NOMO-1 treated with DMSO at 0.1 percent for 48 hours (cell line): Measurements from ENCODE around the gene TRABD2A.
A peak's percentile ranks its signal among the peaks of the same experiment; 100 is the strongest.

ENCODE experiments used
- DNase-seq: peaks from one replicate; lab custom pipeline; 2025; ENCODE audit not compliant: unreplicated experiment; lab: John Stamatoyannopoulos, UW

Gene TRABD2A

GRCh38 chr2:84827978-84828575 is 52.8 kb downstream of the TRABD2A start:
- no peak for DNase-seq

- DNase-seq, result no peak
Measured at GRCh38 chr2:84823788-84824187, 57.1 kb downstream of the TRABD2A start.

- DNase-seq, result no peak
Measured at GRCh38 chr2:84823229-84823628, 57.7 kb downstream of the TRABD2A start.

DNA sequence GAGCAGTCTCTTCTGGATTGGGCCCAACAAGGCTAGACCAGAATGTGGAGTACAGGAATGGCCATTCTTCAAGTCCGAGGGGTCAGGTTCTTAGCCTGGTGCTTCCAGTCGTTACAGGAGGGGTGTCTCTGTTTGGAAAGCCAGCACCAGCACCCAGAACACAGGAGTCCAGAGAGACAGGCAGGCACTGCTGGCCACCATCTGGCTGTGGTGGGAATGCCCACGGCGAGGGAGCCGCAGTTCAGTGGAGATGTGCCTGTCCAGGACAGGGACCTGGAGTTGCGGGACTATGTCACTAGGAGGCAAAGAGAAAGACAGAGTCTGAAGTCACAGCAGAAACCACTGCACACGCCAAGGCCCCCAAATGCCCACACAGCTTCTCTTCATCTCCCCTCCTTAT is 59.1 kb downstream of the TRABD2A start:
- no peak for DNase-seq

DNA sequence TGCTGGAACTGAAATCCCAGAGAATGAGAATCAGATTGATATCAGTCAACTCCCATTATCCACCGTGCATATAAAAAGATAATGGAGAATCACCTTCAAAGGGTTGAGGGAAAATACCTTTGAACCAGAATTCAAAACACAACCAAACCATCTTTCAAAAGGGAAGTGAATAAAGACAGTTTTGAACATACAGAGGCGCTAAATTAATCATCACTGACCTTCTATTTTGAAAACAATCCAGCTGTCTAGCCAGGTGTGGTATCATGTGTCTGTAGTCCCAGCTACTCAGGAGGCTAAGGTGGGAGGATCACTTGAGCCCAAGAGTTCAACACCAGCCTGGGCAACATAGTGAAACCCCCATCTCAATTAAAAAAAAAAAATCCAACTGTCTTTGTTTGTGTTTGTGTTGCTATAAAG is 63.6 kb downstream of the TRABD2A start:
- DNase-seq, result peak; percentile 2

DNA sequence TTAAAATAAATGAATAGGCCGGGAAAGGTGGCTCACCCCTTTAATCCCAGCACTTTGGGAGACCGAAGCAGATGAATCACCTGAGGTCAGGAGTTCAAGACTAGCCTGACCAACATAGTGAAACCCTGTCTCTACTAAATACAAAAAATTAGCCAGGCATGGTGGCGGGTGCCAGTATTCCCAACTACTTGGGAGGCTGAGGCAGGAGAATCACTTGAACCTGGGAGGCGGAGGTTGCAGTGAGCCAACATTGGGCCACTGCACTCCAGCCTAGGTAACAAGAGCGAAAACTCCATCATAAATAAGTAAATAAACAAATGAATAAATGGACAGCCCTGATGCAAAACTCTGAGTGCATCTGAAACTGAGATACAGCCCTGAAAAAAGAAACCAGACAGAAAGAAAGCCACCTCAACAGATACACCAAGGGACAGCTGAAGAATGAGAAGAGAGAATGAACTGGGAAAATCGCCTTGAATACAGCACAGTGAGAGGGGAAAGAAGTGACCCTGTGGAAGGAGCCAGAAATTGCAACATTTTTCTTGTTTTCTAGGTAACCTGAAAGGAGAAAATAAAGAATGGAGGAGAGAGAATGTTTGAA is 64.4 kb downstream of the TRABD2A start:
- DNase-seq, result no peak

DNA sequence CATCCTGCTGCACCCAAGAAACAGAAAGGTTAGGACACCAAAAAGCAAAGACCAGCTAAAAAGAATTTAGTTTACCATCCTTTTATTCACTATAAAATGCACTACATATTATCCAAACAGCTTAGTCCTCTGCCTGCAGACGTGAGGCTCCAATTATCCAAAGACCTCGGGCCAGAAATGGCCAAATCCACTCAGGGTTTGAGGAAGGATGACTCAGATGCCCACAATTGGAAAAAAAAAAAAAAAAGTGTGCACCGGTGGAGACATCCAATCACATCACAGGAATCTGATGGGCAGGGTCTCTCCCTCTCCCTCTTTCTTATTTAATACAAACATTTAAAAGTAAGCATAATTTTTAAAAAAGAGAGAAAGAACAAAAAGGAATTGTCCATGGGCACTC is 65.7 kb downstream of the TRABD2A start:
- DNase-seq, result no peak

DNA sequence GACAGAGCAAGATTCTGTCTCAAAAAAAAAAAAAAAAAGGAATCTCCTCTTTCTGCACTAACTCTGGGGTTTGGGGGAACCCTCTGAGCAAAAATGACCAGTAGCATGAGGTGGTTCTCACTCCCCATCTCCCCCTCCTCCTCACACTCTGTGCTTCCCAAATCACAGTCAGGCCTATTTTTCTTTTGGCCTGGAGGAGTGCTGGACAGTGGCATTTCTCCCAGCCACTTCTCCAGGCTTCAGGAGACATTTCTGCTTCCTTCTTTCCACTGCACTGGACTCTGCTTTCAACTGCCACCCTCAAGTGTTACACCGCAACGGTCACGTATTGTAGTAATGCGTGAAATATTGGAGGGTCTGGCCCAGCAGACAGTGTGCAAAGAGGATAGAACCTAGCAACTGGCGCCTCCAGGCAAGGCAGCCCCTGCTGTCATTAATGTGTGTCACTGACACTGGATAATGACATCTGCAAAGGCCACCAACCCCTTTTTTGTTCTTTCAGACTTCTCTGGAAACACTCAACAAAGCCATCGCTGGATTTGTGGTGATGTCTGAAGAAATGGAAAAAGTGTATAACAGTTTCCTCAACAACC is 68.9 kb downstream of the TRABD2A start:
- DNase-seq, result no peak

- DNase-seq, result no peak
Measured at GRCh38 chr2:84808279-84808678, 72.6 kb downstream of the TRABD2A start.

GRCh38 chr2:84807063-84807485 is 73.8 kb downstream of the TRABD2A start:
- DNase-seq, result no peak

DNA sequence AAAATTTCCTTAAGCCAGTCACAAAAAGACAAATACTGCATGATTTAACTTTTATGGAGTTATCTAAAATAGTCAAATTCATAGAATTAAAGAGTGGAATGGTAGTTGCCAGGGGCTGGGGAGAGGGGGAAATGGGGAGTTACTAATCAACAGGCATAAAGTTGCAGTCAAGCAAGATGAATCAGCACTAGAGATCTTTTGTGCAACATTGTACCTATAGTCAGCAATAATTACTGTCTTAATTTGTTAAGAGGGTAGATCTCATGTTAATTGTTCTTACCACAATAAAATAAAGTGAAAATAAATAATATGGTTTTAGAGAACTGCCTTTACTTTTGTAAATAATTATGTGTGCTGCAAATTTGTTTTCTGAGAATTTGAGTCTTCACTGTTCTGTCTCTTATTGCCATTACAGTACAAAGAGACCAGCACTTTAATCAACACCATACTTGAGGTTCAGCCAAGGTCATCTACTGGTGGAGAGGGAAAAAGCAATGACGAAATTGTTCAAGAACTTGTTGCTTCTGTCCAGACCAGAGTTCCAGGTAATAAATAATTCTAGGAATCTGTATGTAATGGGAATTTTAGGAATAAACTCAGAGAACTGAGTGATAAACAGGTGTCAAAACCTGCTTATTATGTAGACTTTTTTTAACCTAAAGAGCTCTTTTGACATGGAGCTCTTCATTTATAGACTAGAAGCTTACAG is 75.5 kb downstream of the TRABD2A start:
- no peak for DNase-seq

GRCh38 chr2:84801811-84802210 is 79.1 kb downstream of the TRABD2A start:
- DNase-seq, result no peak

GRCh38 chr2:84800194-84800805 is 80.6 kb downstream of the TRABD2A start:
- no peak for DNase-seq

DNA sequence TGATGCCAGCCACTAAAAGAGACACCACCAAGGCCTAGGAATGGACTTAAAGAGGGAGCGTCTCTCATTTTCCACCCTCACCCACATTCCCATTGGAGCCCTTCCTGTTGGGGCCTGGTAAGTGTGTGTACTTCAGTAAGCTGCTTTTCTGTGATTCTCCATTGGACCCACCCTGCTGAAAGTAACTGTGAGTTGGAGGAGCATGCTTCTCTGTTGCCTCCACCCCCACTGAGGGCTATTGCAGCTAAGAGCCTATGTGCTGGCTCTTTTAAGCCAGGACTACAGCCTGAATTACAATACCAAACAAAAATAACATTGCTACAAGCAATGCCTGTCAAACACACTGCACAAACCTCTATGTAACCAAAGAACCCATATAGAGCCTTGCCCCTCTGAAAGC is 81.1 kb downstream of the TRABD2A start:
- no peak for DNase-seq

- DNase-seq, result no peak
Measured at GRCh38 chr2:84797271-84797670, 83.6 kb downstream of the TRABD2A start.

- DNase-seq, result no peak
Measured at GRCh38 chr2:84796798-84797197, 84.1 kb downstream of the TRABD2A start.

GRCh38 chr2:84793641-84794040 is 87.2 kb downstream of the TRABD2A start:
- DNase-seq, result no peak

GRCh38 chr2:84792856-84793522 is 87.9 kb downstream of the TRABD2A start:
- DNase-seq, result no peak

- no peak for DNase-seq
Measured at GRCh38 chr2:84788498-84788897, 92.4 kb downstream of the TRABD2A start.

GRCh38 chr2:84788027-84788426 is 92.9 kb downstream of the TRABD2A start:
- DNase-seq, result no peak

- DNase-seq, result no peak
Measured at GRCh38 chr2:84786601-84787000, 94.3 kb downstream of the TRABD2A start.
